HG02884 (cell line): Measurements from ENCODE around the gene ZNF680.
"Not testable (repeated sequence)": the region's sequence is repeated elsewhere in the genome, so short reads cannot be mapped to it uniquely, and the experiment has no call there.

Experiments used
- ATAC-seq: cut with Tn5 transposase; IDR thresholded peaks from one replicate; pipeline ENCODE4 v1.9.1; 2021; ENCODE audit warnings: mild to moderate bottlenecking, moderate library complexity; ENCODE audit not compliant: unreplicated experiment

The ZNF680 gene

GRCh38 chr7:64562626-64563278, at the start of gene ZNF680:
Gene ZNF680 (minus strand): TSS chr7:64563071. CDS start chr7:64562954, 117 bp downstream.
- peak; percentile 98 for ATAC-seq

- ATAC-seq: no peak
These were observed 49.6 kb upstream of the ZNF680 start for GRCh38 chr7:64612452-64612851.

- ATAC-seq: no peak
These were observed 48.8 kb upstream of the ZNF680 start for GRCh38 chr7:64611717-64612116.

GRCh38 chr7:64610997-64611396, 48.1 kb upstream of the ZNF680 start:
- ATAC-seq: no peak

GRCh38 chr7:64608116-64608910, 45.4 kb upstream of the ZNF680 start:
- ATAC-seq: no peak

GRCh38 chr7:64606385-64606784, 43.5 kb upstream of the ZNF680 start:
- ATAC-seq: no peak

GRCh38 chr7:64603271-64603670, 40.4 kb upstream of the ZNF680 start:
- ATAC-seq: no peak

- ATAC-seq: no peak
These were observed 39.6 kb upstream of the ZNF680 start for GRCh38 chr7:64602518-64602917.

- ATAC-seq: no peak
These were observed 39.2 kb upstream of the ZNF680 start for GRCh38 chr7:64602086-64602485.

- ATAC-seq: no peak
These were observed 36.5 kb upstream of the ZNF680 start for GRCh38 chr7:64599359-64599758.

GRCh38 chr7:64590971-64591370, 28.1 kb upstream of the ZNF680 start:
- ATAC-seq: no peak

GRCh38 chr7:64581926-64582894, 19.3 kb upstream of the ZNF680 start:
- no peak for ATAC-seq

GRCh38 chr7:64581391-64581790, 18.5 kb upstream of the ZNF680 start:
- no peak for ATAC-seq

GRCh38 chr7:64574540-64575099, 11.7 kb upstream of the ZNF680 start:
- ATAC-seq: no peak

GRCh38 chr7:64570284-64570605, 7.4 kb upstream of the ZNF680 start:
- not testable (repeated sequence) for ATAC-seq

- not testable (repeated sequence) for ATAC-seq
These were observed 6.8 kb upstream of the ZNF680 start for GRCh38 chr7:64569372-64570283.

GRCh38 chr7:64562256-64562625, 630 bp downstream of the ZNF680 start:
- ATAC-seq: no peak

GRCh38 chr7:64559206-64559605, 3.7 kb downstream of the ZNF680 start:
- ATAC-seq: no peak

- no peak for ATAC-seq
These were observed 4.1 kb downstream of the ZNF680 start for GRCh38 chr7:64558781-64559180.

GRCh38 chr7:64558323-64558705, 4.6 kb downstream of the ZNF680 start:
- ATAC-seq: no peak
